Activated CD4-positive, CD25-positive, alpha-beta regulatory T cell (primary cell): ENCODE measurements around the gene MSANTD1.

Source experiments
- DNase-seq, 4 experiments: peaks; one replicate each; lab custom pipeline; 2025; lab: John Stamatoyannopoulos, UW

The MSANTD1 gene

GRCh38 chr4:3303923-3304710 is 55.2 kb downstream of the MSANTD1 start:
- no peak for DNase-seq

GRCh38 chr4:3304831-3305609 is 56.1 kb downstream of the MSANTD1 start:
- DNase-seq: no peak

GRCh38 chr4:3305610-3306371 is 56.8 kb downstream of the MSANTD1 start:
- no peak for DNase-seq
